GM12878 (cell line): ENCODE results near the gene SPTBN1. TPM values are rescaled to one million over a fixed set of nuclear protein-coding genes. Genes with fewer than 3 reads are reported as not detected.

Experiments used
- ATAC-seq: fragments of 200-7000 bp; cut with Tn5 transposase; 3 replicates; pipeline ENCODE4 v1.9.1; 2020; ENCODE audit warnings: mild to moderate bottlenecking, moderate library complexity
- BruUV-seq: library from RNA; stranded (reverse); fragments of 400-500 nt; replicated peaks from 2 replicates; lab custom pipeline; 2021; lab: Mats Ljungman, UMichigan
- CTCF ChIA-PET: fragments of 300-600 bp; sonication (Branson Sonifier 250); formaldehyde crosslinking; extraction: SDS; loops from one replicate; lab custom pipeline; 2021; ENCODE audit warnings: inconsistent platforms; lab: Yijun Ruan, JAX
- POLR2A ChIA-PET: fragments of 350-600 bp; formaldehyde crosslinking; extraction: SDS; loops from one replicate; lab custom pipeline; 2021; ENCODE audit warnings: inconsistent platforms; lab: Charles Lee
- RAD21 ChIA-PET: fragments of 300-600 bp; sonication (Branson Sonifier 250); formaldehyde crosslinking; loops from one replicate; lab custom pipeline; 2023; ENCODE audit warnings: antibody characterized with exemption; ENCODE audit not compliant: unreplicated experiment; lab: Charles Lee
- SMC1A ChIA-PET: fragments of 300-600 bp; sonication (Branson Sonifier 250); formaldehyde crosslinking; loops from one replicate; lab custom pipeline; 2023; ENCODE audit not compliant: unreplicated experiment, uncharacterized antibody; lab: Charles Lee
- DNase-seq: peaks from one replicate; pipeline ENCODE4 v3.0.0-alpha.2; 2011; ENCODE audit warnings: low read depth, low spot score
- FAIRE-seq: peaks from 3 replicates; lab custom pipeline; 2011; peaks lifted over from hg19 to GRCh38; lab: Jason Lieb, UNC
- H2AFZ ChIP-seq: 2 replicates; pipeline ENCODE4 v1.6.0; 2011; ENCODE audit warnings: low read depth, low read length, control low read depth; ENCODE audit not compliant: control insufficient read depth
- H3K27ac ChIP-seq: 2 replicates; pipeline ENCODE4 v1.5.1; 2011; ENCODE audit warnings: control low read depth; ENCODE audit not compliant: control insufficient read depth, insufficient read depth
- H3K27me3 ChIP-seq, 2 experiments: replicated peaks in 1 of 2; 2 replicates each; pipeline versions ENCODE4 v1.6.0 to v1.6.1; 2011; ENCODE audit warnings: low read length in 1 of 2; ENCODE audit not compliant: control insufficient read depth in 2 of 2, insufficient read depth in 2 of 2
- H3K36me3 ChIP-seq, 2 experiments: 2 replicates each; pipeline ENCODE4 v1.5.1; 2011; ENCODE audit warnings: low read length in 1 of 2; ENCODE audit not compliant: control insufficient read depth in 2 of 2, insufficient read depth in 2 of 2
- H3K4me1 ChIP-seq: 2 replicates; pipeline ENCODE4 v1.6.1; 2011; ENCODE audit warnings: mild to moderate bottlenecking, low read length, moderate library complexity, mixed read lengths; ENCODE audit not compliant: control insufficient read depth, insufficient read depth
- H3K4me2 ChIP-seq: 2 replicates; pipeline ENCODE4 v1.6.0; 2011; ENCODE audit warnings: control low read depth; ENCODE audit not compliant: control insufficient read depth, insufficient read depth
- H3K4me3 ChIP-seq: fragments of 200-600 bp; sonication (generic); 2 replicates; pipeline ENCODE4 v1.5.1; 2016
- H3K79me2 ChIP-seq: 2 replicates; pipeline ENCODE4 v1.6.0; 2011; ENCODE audit warnings: low read length; ENCODE audit not compliant: control insufficient read depth, insufficient read depth
- H3K9ac ChIP-seq: 2 replicates; pipeline ENCODE4 v1.8.0; 2011; ENCODE audit warnings: low read length, control low read depth, mixed read lengths; ENCODE audit not compliant: control insufficient read depth, insufficient read depth
- H3K9me3 ChIP-seq: replicated peaks from 3 replicates; pipeline ENCODE4 v1.5.1; 2011; ENCODE audit warnings: mild to moderate bottlenecking, low read length; ENCODE audit not compliant: control insufficient read depth, insufficient read depth
- H4K20me1 ChIP-seq: 2 replicates; pipeline ENCODE4 v1.6.0; 2011; ENCODE audit not compliant: control insufficient read depth, insufficient read depth
- BCL11A ChIP-seq: IDR thresholded peaks from 2 replicates; pipeline ENCODE4 v1.6.1; 2011; ENCODE audit warnings: low read depth, low read length
- E2F4 ChIP-seq: IDR thresholded peaks from 2 replicates; pipeline ENCODE4 v1.6.1; 2012; ENCODE audit warnings: low read depth, low read length, improper control_type of control experiment
- ELK1 ChIP-seq: IDR thresholded peaks from 2 replicates; pipeline ENCODE4 v1.6.1; 2012; ENCODE audit warnings: low read depth, low read length, improper control_type of control experiment
- FOS ChIP-seq: IDR thresholded peaks from 3 replicates; pipeline ENCODE4 v1.6.1; 2011; ENCODE audit warnings: borderline replicate concordance; ENCODE audit not compliant: insufficient read length; ENCODE audit errors: extremely low read depth
- HDAC6 ChIP-seq: fragments of 200-600 bp; sonication (generic); IDR thresholded peaks from one replicate; pipeline ENCODE4 v1.8.0; 2017; ENCODE audit warnings: antibody characterized with exemption; ENCODE audit not compliant: unreplicated experiment
- JUNB ChIP-seq: IDR thresholded peaks from 2 replicates; pipeline ENCODE4 v1.6.1; 2016; ENCODE audit warnings: antibody characterized with exemption, mild to moderate bottlenecking
- PAX8 ChIP-seq: fragments of 450-650 bp; IDR thresholded peaks from 2 replicates; pipeline ENCODE4 v1.6.1; 2017; ENCODE audit warnings: mild to moderate bottlenecking, moderate library complexity
- PKNOX1 ChIP-seq: fragments of 450-650 bp; IDR thresholded peaks from 2 replicates; pipeline ENCODE4 v1.6.1; 2016; ENCODE audit warnings: mild to moderate bottlenecking
- PML ChIP-seq: IDR thresholded peaks from 2 replicates; pipeline ENCODE4 v1.6.1; 2012; ENCODE audit warnings: low read length, inconsistent platforms
- POLR2A ChIP-seq: IDR thresholded peaks from 2 replicates; pipeline ENCODE4 v1.6.1; 2011; ENCODE audit warnings: low read depth, mild to moderate bottlenecking, low read length
- POLR2AphosphoS2 ChIP-seq: IDR thresholded peaks from 2 replicates; pipeline ENCODE4 v1.6.1; 2011; ENCODE audit warnings: low read depth, mild to moderate bottlenecking, low read length, improper control_type of control experiment, moderate library complexity
- SIN3A ChIP-seq: IDR thresholded peaks from 2 replicates; pipeline ENCODE4 v1.6.1; 2012; ENCODE audit warnings: low read depth, low read length, improper control_type of control experiment
- SMARCA5 ChIP-seq: fragments of 450-650 bp; IDR thresholded peaks from 2 replicates; pipeline ENCODE4 v1.6.1; 2017; ENCODE audit warnings: mild to moderate bottlenecking
- SPI1 ChIP-seq: IDR thresholded peaks from 2 replicates; pipeline ENCODE4 v1.6.1; 2011; ENCODE audit warnings: low read depth, mild to moderate bottlenecking, low read length, moderate library complexity, borderline replicate concordance; ENCODE audit not compliant: insufficient read depth
- TBL1XR1 ChIP-seq: IDR thresholded peaks from 2 replicates; pipeline ENCODE4 v1.6.1; 2012; ENCODE audit warnings: low read depth, low read length, improper control_type of control experiment
- ZNF207 ChIP-seq: fragments of 450-650 bp; IDR thresholded peaks from 2 replicates; pipeline ENCODE4 v1.6.1; 2014; ENCODE audit warnings: antibody characterized with exemption, mild to moderate bottlenecking, borderline replicate concordance
- WGBS: methylation state at CpG from one replicate; pipeline ENCODE4 v1.1.6; 2016; ENCODE audit warnings: low lambda C conversion rate; ENCODE audit not compliant: insufficient replicate concordance, insufficient coverage; ENCODE audit errors: missing lambda C conversion rate; 5-methylcytosine and 5-hydroxymethylcytosine counted together
- in situ Hi-C: fragments of 300-500 bp; cut with MboI; formaldehyde crosslinking; loops from 9 replicates; pipeline ENCODE4 v1.14.3; 2018; ENCODE audit warnings: mixed read lengths
- intact Hi-C: fragments of 100-400 bp; cut with micrococcal nuclease; formaldehyde crosslinking; loops from one replicate; pipeline ENCODE4 v1.14.2; 2022; ENCODE audit not compliant: unreplicated experiment
- polyA plus RNA-seq, 11 experiments: library from polyadenylated mRNA; depleted of rRNA in 4 of 11; unstranded in 6 of 11; stranded (reverse) in 5 of 11; fragments of >200 nt; fragmentation: Nextera tagmentation in 4 of 11; fragmentation: Illumina TruSeq in 1 of 11; extraction: Ambion mirVana in 4 of 11; extraction: Trizol in 1 of 11; gene quantifications; 1 replicate in 1 of 11; 2 replicates in 10 of 11; pipeline versions ENCODE4 v1.2.1 to v1.2.3, GENCODE V29; 2011 to 2016; ENCODE audit warnings: inconsistent platforms in 2 of 11, missing spikeins in 2 of 11, low read depth in 1 of 11
- total RNA-seq, 4 experiments: library from RNA; depleted of rRNA in 3 of 4; stranded (reverse); fragments of >200 nt in 3 of 4; fragmentation: Illumina TruSeq in 1 of 4; extraction: Trizol in 1 of 4; gene quantifications; 2 replicates each; pipeline versions ENCODE4 v1.2.1 to v1.2.3, GENCODE V29; 2013 to 2021
- TF ChIP-seq, protein P1 (sequence below): IDR thresholded peaks from 2 replicates; pipeline ENCODE4 v1.6.1; 2012; ENCODE audit warnings: low read length, inconsistent platforms

The SPTBN1 gene
- total and polyA plus RNA-seq, 10 of the 15 experiments (the other 5 are each of a cell fraction or from before 2014, with no cell fraction given), result 20.6 to 154 (median 76.7) TPM

GRCh38 chr2:54617409-54617808, 161.3 kb downstream of the SPTBN1 start:
- no peak for ATAC-seq
- intact Hi-C loops, result no loop called here
- TF ChIP-seq HDAC6 (no peak), BCL11A (no peak), FOS (no peak), ELK1 (no peak), E2F4 (no peak), PAX8 (no peak), TBL1XR1 (no peak), PKNOX1 (no peak), SPI1 (no peak), SIN3A (no peak), PML (no peak), JUNB (no peak), POLR2A (no peak), POLR2AphosphoS2 (no peak), SMARCA5 (no peak), ZNF207 (no peak)
- TF ChIP-seq, protein P1, sequence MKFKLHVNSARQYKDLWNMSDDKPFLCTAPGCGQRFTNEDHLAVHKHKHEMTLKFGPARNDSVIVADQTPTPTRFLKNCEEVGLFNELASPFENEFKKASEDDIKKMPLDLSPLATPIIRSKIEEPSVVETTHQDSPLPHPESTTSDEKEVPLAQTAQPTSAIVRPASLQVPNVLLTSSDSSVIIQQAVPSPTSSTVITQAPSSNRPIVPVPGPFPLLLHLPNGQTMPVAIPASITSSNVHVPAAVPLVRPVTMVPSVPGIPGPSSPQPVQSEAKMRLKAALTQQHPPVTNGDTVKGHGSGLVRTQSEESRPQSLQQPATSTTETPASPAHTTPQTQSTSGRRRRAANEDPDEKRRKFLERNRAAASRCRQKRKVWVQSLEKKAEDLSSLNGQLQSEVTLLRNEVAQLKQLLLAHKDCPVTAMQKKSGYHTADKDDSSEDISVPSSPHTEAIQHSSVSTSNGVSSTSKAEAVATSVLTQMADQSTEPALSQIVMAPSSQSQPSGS, result no peak

More at GRCh38 chr2:54617409-54617808, 161.3 kb downstream of the SPTBN1 start:
- Histone ChIP-seq H3K4me2 (no peak overlapping the region), H3K4me3 (no peak overlapping the region), H3K9me3 (no peaks in the 10 kb centered on the region), H3K9ac (no peak overlapping the region), H4K20me1 (no peaks in the 10 kb centered on the region), H3K79me2 (peaks cover 17% of the 10 kb centered on the region), H3K4me1 (peaks cover 2% of the 10 kb centered on the region; the same call in 1 of the 2 replicates), H3K36me3 (peaks cover 23 to 54% of the 10 kb centered on the region in 2 experiments), H3K27me3 (no peaks in the 10 kb centered on the region), H2AFZ (no peak overlapping the region), H3K27ac (no peak overlapping the region)
- BruUV-seq, result no TSS peak
- SMC1A ChIA-PET, result interaction anchor here (0.9 to 3.3 kb wide), 10 partner anchors 8 to 94 kb away, joined by 3 to 16 read pairs (median 5); no protein-coding TSS in a partner anchor
- 95% methylated on average over 7 of the region's 7 CpGs for WGBS
- FAIRE-seq (no peak), DNase-seq (no peak)
- RAD21 ChIA-PET, result interaction anchor here (0.9 to 1.4 kb wide), 2 partner anchors 58 to 95 kb away, joined by 3 read pairs; no protein-coding TSS in a partner anchor
- in situ Hi-C loops, result no loop called here
- POLR2A ChIA-PET, result no interaction called here
- CTCF ChIA-PET, result interaction anchor here (1.2 to 1.4 kb wide), 2 partner anchors 17 to 48 kb away, joined by 4 to 5 read pairs; no protein-coding TSS in a partner anchor
